Naive thymus-derived CD4-positive, alpha-beta T cell (primary cell): ENCODE results near the gene SRPX2. TPM values are rescaled to one million over a fixed set of nuclear protein-coding genes. Genes with fewer than 3 reads are reported as not detected.
A peak's percentile ranks its signal among the peaks of the same experiment; 100 is the strongest.

Experiments used
- ATAC-seq: fragments of 150-1000 bp; cut with Tn5 transposase; 2 replicates; pipeline ENCODE4 v1.10.0; 2021; ENCODE audit warnings: mild to moderate bottlenecking, moderate library complexity
- CTCF ChIA-PET: fragments of 350-600 bp; sonication (Branson Sonifier 250); formaldehyde crosslinking; loops from one replicate; lab custom pipeline; 2021; ENCODE audit warnings: antibody characterized with exemption; lab: Charles Lee
- POLR2A ChIA-PET: fragments of 350-600 bp; sonication (Branson Sonifier 250); formaldehyde crosslinking; loops from one replicate; lab custom pipeline; 2021; ENCODE audit warnings: antibody characterized with exemption, inconsistent platforms; lab: Charles Lee
- DNase-seq, 9 donors: peaks; one replicate each; pipeline versions ENCODE4 v3.0.0 to v3.0.0-alpha.2; 2020 to 2022; ENCODE audit warnings: mixed read lengths in 1 of 9
- H3K27ac ChIP-seq: one replicate; pipeline ENCODE4 v1.7.0; 2013; ENCODE audit warnings: mild to moderate bottlenecking, low read depth, low read length, moderate library complexity
- H3K27me3 ChIP-seq, 2 donors: one replicate each; pipeline ENCODE4 v1.7.0; 2013; ENCODE audit warnings: low read length in 2 of 2, mild to moderate bottlenecking in 2 of 2, moderate library complexity in 2 of 2; ENCODE audit not compliant: control insufficient read depth in 2 of 2, insufficient read depth in 2 of 2
- H3K36me3 ChIP-seq, 3 experiments: 1 replicate in 2 of 3; 2 replicates in 1 of 3; pipeline ENCODE4 v1.7.0; 2013; ENCODE audit warnings: low read length in 3 of 3, mild to moderate bottlenecking in 3 of 3, moderate library complexity in 1 of 3; ENCODE audit not compliant: insufficient read depth in 3 of 3, control insufficient read depth in 2 of 3
- H3K4me1 ChIP-seq, 2 donors: one replicate each; pipeline ENCODE4 v1.7.0; 2013; ENCODE audit warnings: low read length in 2 of 2, mild to moderate bottlenecking in 2 of 2, moderate library complexity in 1 of 2; ENCODE audit not compliant: control insufficient read depth in 2 of 2, insufficient read depth in 2 of 2
- H3K4me3 ChIP-seq: 2 replicates; pipeline ENCODE4 v1.7.0; 2013; ENCODE audit warnings: mild to moderate bottlenecking, low read length
- H3K9me3 ChIP-seq, 3 experiments: 1 replicate in 2 of 3; 2 replicates in 1 of 3; pipeline ENCODE4 v1.7.0; 2013; ENCODE audit warnings: low read length in 3 of 3; ENCODE audit not compliant: control insufficient read depth in 2 of 3
- H3K27ac Mint-ChIP-seq, 9 donors: one replicate each; pipeline ENCODE4 v1.8.0; 2020 to 2022; ENCODE audit warnings: mixed read lengths in 9 of 9, mild to moderate bottlenecking in 8 of 9, moderate library complexity in 5 of 9, inconsistent platforms in 2 of 9
- H3K27me3 Mint-ChIP-seq, 5 donors: one replicate each; pipeline ENCODE4 v1.8.0; 2021 to 2022; ENCODE audit warnings: mixed read lengths in 5 of 5, mild to moderate bottlenecking in 1 of 5
- H3K36me3 Mint-ChIP-seq, 5 donors: one replicate each; pipeline ENCODE4 v1.8.0; 2020 to 2022; ENCODE audit warnings: mixed read lengths in 5 of 5, mild to moderate bottlenecking in 3 of 5, inconsistent platforms in 1 of 5
- H3K4me1 Mint-ChIP-seq, 7 donors: one replicate each; pipeline ENCODE4 v1.8.0; 2020 to 2022; ENCODE audit warnings: mixed read lengths in 7 of 7, mild to moderate bottlenecking in 3 of 7, inconsistent platforms in 1 of 7
- H3K4me3 Mint-ChIP-seq, 10 donors: one replicate each; pipeline ENCODE4 v1.8.0; 2020 to 2022; ENCODE audit warnings: mild to moderate bottlenecking in 10 of 10, mixed read lengths in 10 of 10, moderate library complexity in 6 of 10, inconsistent platforms in 2 of 10
- H3K9me3 Mint-ChIP-seq, 11 donors: one replicate each; pipeline ENCODE4 v1.8.0; 2020 to 2022; ENCODE audit warnings: mixed read lengths in 11 of 11, mild to moderate bottlenecking in 4 of 11, inconsistent platforms in 1 of 11, moderate library complexity in 1 of 11
- intact Hi-C, 2 donors: fragments of 100-400 bp; cut with micrococcal nuclease; formaldehyde crosslinking; loops; one replicate each; pipeline ENCODE4 v1.15.1; 2023
- polyA plus RNA-seq, 2 donors: library from polyadenylated mRNA; unstranded; fragments of 300-500 nt; fragmentation: Illumina TruSeq; gene quantifications; one replicate each; pipeline ENCODE4 v1.2.3, GENCODE V29; 2021
- total RNA-seq, 6 experiments: library from RNA in 5 of 6; stranded (reverse) in 5 of 6; gene quantifications; 1 replicate in 5 of 6; 2 replicates in 1 of 6; pipeline ENCODE4 v1.2.3 and lab custom pipeline; 2021 to 2026

SRPX2 gene
- total and polyA plus RNA-seq, 7 experiments from 2014 or later = not detected

DNA sequence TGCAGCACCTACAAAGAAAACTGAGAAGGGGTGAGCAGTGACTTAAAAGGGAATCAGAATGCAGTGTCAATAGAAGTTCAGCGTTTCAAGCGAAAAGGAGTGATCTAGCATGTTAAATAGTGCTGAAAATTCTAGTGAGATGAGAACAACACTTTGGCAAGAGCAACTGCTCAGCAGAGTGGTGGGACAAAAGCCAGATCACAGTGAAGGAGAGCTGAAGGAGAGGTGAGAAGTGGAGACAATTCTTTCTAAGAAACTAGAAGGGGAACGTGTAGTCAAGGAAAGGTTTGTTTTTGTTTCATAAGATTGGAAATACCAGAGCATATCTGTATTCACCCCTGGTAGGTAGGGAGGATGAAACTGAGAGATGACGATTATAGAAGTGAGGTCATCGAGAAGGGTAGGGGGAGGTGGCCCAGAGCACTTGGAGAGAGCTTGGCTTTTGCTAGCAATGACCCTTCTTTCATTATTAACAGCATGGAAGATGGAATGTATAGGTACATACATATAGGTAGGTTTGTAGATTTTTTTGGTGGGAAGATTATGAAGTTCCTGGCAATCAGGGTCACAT lies 33.7 kb downstream of the SRPX2 start:
- H3K4me3 ChIP-seq = no peak overlapping the region
- Mint-ChIP-seq H3K9me3 (no peaks in the 10 kb centered on the region), H3K27ac (no peak overlapping the region), H3K36me3 (no peaks in the 10 kb centered on the region), H3K4me1 (peaks cover 0 to 11% (median 5%) of the 10 kb centered on the region in 7 donors), H3K27me3 (peaks cover 0 to 3% (median 0%) of the 10 kb centered on the region in 5 donors), H3K4me3 (no peak overlapping the region)
- H3K27me3 ChIP-seq = no peaks in the 10 kb centered on the region
- no peaks in the 10 kb centered on the region for H3K9me3 ChIP-seq
- H3K36me3 ChIP-seq = no peaks in the 10 kb centered on the region
- no peaks in the 10 kb centered on the region for H3K4me1 ChIP-seq
- DNase-seq (no peak), ATAC-seq (no peak)
- POLR2A ChIA-PET = no interaction called here
- H3K27ac ChIP-seq = no peak overlapping the region
- CTCF ChIA-PET = no interaction called here
- intact Hi-C loops = no loop called here

DNA sequence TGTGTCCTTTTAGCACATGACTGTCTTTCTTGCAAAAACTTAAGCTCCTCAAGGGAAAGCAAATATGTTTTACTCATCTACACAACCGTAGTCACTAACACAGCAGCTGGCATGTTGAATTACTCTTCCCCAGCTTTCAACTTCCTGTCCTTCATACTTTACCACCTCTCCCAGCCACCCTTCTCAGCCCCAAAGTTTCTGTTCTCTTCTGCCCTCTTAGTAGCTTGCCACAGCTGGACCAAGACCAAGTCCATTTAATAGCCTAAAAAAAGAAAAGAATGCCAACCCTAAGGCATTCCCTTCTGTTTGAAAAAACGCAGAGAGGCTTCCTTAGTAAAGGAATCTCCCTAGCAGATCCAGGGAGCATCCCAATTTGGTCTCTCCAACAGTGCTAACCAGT lies 36.8 kb downstream of the SRPX2 start:
- Histone ChIP-seq H3K9me3 (no peaks in the 10 kb centered on the region), H3K27me3 (no peaks in the 10 kb centered on the region), H3K27ac (no peak overlapping the region), H3K36me3 (no peaks in the 10 kb centered on the region), H3K4me3 (no peak overlapping the region), H3K4me1 (no peaks in the 10 kb centered on the region)
- peak overlapping the region in 1 of 9 donors; percentile 45 for H3K27ac Mint-ChIP-seq
- H3K4me1 Mint-ChIP-seq = no peaks in the 10 kb centered on the region
- H3K4me3 Mint-ChIP-seq = no peak overlapping the region
- POLR2A ChIA-PET = no interaction called here
- intact Hi-C loops = no loop called here
- ATAC-seq (no peak), DNase-seq (no peak)
- CTCF ChIA-PET = interaction anchor here (1.3 kb wide), 1 partner anchor 9 kb away, joined by 4 read pairs; no protein-coding TSS in a partner anchor
- H3K36me3 Mint-ChIP-seq = no peaks in the 10 kb centered on the region
- no peaks in the 10 kb centered on the region for H3K9me3 Mint-ChIP-seq
- peaks cover 0 to 3% (median 0%) of the 10 kb centered on the region in 5 donors for H3K27me3 Mint-ChIP-seq

DNA sequence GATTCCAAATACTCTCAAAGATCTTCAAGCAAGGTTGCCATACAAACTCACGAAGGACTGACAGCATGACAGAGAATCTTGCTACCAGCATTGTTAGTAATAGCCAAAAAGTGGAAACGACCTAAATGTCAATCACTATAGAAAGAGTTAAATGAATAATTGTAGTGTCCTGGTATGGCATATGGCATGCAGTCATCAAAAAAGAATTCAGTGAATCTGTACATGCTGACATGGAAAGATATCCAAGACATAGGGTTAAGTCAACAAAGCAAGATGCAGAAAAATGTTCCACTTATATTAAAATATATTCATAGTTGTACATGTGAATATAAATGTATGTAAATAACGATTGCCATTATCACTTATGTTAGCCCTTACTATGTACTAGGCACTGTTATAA lies 37.6 kb downstream of the SRPX2 start:
- intact Hi-C loops = no loop called here
- Histone ChIP-seq H3K9me3 (no peaks in the 10 kb centered on the region), H3K4me3 (no peak overlapping the region), H3K27ac (no peak overlapping the region), H3K27me3 (no peaks in the 10 kb centered on the region), H3K36me3 (no peaks in the 10 kb centered on the region), H3K4me1 (no peaks in the 10 kb centered on the region)
- Mint-ChIP-seq H3K9me3 (no peaks in the 10 kb centered on the region), H3K27ac (no peak overlapping the region), H3K4me3 (no peak overlapping the region), H3K4me1 (no peaks in the 10 kb centered on the region), H3K36me3 (no peaks in the 10 kb centered on the region), H3K27me3 (peaks cover 0 to 3% (median 0%) of the 10 kb centered on the region in 5 donors)
- CTCF ChIA-PET = no interaction called here
- no peak for DNase-seq
- ATAC-seq = no peak
- POLR2A ChIA-PET = no interaction called here

DNA sequence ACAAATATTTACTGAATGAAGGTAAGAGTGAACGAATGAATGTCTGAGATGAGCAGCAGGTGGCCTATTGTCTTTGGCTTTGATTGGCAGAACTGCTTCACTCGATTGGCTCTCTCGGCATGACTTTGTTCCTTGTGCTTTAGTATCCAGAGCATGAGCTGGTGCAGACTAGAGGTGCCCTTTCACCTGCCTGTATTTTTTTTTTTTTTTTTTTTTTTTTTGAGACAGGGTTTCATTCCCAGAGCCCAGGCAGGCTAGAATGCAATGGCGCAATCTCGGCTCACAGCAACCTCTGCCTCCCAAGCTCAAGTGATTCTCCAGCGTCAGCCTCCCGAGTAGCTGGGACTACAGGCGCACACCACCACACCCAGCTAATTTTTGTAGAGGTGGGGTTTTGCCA lies 38.9 kb downstream of the SRPX2 start:
- ATAC-seq (no peak), DNase-seq (no peak)
- H3K9me3 ChIP-seq = no peaks in the 10 kb centered on the region
- no peaks in the 10 kb centered on the region for H3K27me3 ChIP-seq
- no peaks in the 10 kb centered on the region for H3K36me3 Mint-ChIP-seq
- no peak overlapping the region for H3K27ac ChIP-seq
- intact Hi-C loops = no loop called here
- H3K9me3 Mint-ChIP-seq = no peaks in the 10 kb centered on the region
- H3K27ac Mint-ChIP-seq = no peak overlapping the region
- H3K4me3 Mint-ChIP-seq = no peak overlapping the region
- ChIA-PET POLR2A (interaction anchor here (0.7 kb wide), 1 partner anchor 46 kb away, joined by 4 read pairs; no protein-coding TSS in a partner anchor), CTCF (no interaction called here)
- H3K4me3 ChIP-seq = no peak overlapping the region
- H3K4me1 ChIP-seq = no peaks in the 10 kb centered on the region
- no peaks in the 10 kb centered on the region for H3K36me3 ChIP-seq
- H3K4me1 Mint-ChIP-seq = peaks cover 0 to 11% (median 4%) of the 10 kb centered on the region in 7 donors
- peaks cover 0 to 3% (median 0%) of the 10 kb centered on the region in 5 donors for H3K27me3 Mint-ChIP-seq

DNA sequence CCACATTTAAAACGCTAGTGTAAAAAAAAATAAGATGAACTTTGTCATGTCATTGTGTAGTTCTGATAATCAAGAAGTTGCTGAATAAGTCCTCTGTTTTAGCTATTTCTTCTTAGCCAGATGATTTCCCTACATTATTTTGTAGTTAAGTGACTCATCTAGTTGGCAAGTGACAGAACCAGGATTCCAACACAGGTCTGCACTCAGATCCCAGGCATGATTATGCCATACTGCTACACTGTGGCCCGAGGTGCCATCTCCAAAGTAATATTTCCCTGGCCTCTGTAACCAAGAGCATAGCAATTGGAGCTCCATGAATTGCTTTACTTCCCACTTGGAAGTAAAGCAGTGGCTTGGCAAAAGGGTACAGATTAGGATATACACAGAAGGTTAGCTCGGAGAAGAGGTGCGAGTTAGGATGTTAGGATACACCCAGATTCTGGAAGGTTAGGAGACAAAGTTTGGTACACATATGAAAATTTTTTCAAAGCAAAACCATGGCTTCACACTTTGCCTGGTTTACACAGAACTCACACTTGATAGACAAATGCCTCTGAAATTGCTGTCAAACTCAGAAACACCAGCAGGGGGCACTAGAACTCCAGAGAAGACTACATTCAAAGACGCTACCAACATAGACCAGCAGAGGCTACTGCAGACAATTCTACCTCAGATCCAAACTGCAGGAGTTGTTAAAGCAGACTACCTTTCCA lies 41.4 kb downstream of the SRPX2 start:
- Mint-ChIP-seq H3K36me3 (no peaks in the 10 kb centered on the region), H3K9me3 (peaks cover 0 to 1% (median 0%) of the 10 kb centered on the region in 11 donors), H3K27me3 (peaks cover 0 to 3% (median 0%) of the 10 kb centered on the region in 5 donors), H3K4me3 (no peak overlapping the region), H3K27ac (no peak overlapping the region), H3K4me1 (peaks cover 0 to 14% (median 5%) of the 10 kb centered on the region in 7 donors)
- DNase-seq (peak in 8 of 9 donors; percentile 34 to 69 (median 60)), ATAC-seq (peak; percentile 83)
- H3K9me3 ChIP-seq = no peaks in the 10 kb centered on the region
- H3K27me3 ChIP-seq = no peaks in the 10 kb centered on the region
- POLR2A ChIA-PET = no interaction called here
- CTCF ChIA-PET = interaction anchor here (1.5 kb wide), 1 partner anchor 83 kb away, joined by 3 read pairs; no protein-coding TSS in a partner anchor
- no peak overlapping the region for H3K4me3 ChIP-seq
- H3K36me3 ChIP-seq = no peaks in the 10 kb centered on the region
- H3K27ac ChIP-seq = no peak overlapping the region
- H3K4me1 ChIP-seq = no peaks in the 10 kb centered on the region
- intact Hi-C loops = loop anchor here (1.0 kb wide), 2 partner anchors 83 to 521 kb away; no protein-coding TSS in a partner anchor

DNA sequence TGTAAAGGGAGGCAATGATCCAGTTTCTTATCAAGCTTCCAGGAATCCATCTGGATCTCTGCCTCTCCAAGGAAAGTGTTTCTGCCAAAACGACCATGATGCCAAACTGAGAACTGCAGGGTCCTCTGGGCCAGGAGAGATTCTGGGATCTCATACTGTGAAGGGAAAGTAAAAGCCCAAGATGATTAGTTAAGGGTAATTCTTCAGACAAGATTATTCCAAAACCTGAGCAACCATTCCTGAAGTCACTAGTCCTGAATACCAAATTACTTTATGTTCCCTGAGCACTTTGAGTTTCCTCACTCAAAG lies 42.0 kb downstream of the SRPX2 start:
- Mint-ChIP-seq H3K27me3 (no peaks in the 10 kb centered on the region), H3K27ac (no peak overlapping the region), H3K9me3 (peaks cover 0 to 1% (median 0%) of the 10 kb centered on the region in 11 donors), H3K4me3 (no peak overlapping the region), H3K36me3 (no peaks in the 10 kb centered on the region), H3K4me1 (peaks cover 0 to 14% (median 5%) of the 10 kb centered on the region in 7 donors)
- ChIA-PET CTCF (interaction anchor here (1.5 kb wide), 1 partner anchor 83 kb away, joined by 3 read pairs; no protein-coding TSS in a partner anchor), POLR2A (no interaction called here)
- no peaks in the 10 kb centered on the region for H3K27me3 ChIP-seq
- H3K4me1 ChIP-seq = no peaks in the 10 kb centered on the region
- H3K27ac ChIP-seq = no peak overlapping the region
- intact Hi-C loops = loop anchor here (1.0 kb wide), 2 partner anchors 82 to 520 kb away; no protein-coding TSS in a partner anchor
- no peak for ATAC-seq
- H3K36me3 ChIP-seq = no peaks in the 10 kb centered on the region
- H3K9me3 ChIP-seq = no peaks in the 10 kb centered on the region
- H3K4me3 ChIP-seq = no peak overlapping the region
- DNase-seq = no peak
